MCF 10A (cell line): ENCODE data around the gene SASH1. TPM values are rescaled to one million over a fixed set of nuclear protein-coding genes. Genes with fewer than 3 reads are reported as not detected.
A peak's percentile ranks its signal among the peaks of the same experiment; 100 is the strongest.

Source experiments
- BruUV-seq: library from RNA; stranded (reverse); fragments of 400-500 nt; replicated peaks from 2 replicates; lab custom pipeline; 2021; lab: Mats Ljungman, UMichigan
- CTCF ChIA-PET: fragments of 300-600 bp; sonication (Branson Sonifier 250); formaldehyde crosslinking; extraction: SDS; loops from one replicate; lab custom pipeline; 2021; ENCODE audit warnings: antibody characterized with exemption, inconsistent platforms; lab: Yijun Ruan, JAX
- POLR2A ChIA-PET: fragments of 300-600, 350-650 bp; sonication (Branson Sonifier 250); formaldehyde crosslinking; extraction: SDS; loops from one replicate; lab custom pipeline; 2020; ENCODE audit warnings: antibody characterized with exemption, inconsistent platforms; lab: Yijun Ruan, JAX
- DNase-seq: peaks from one replicate; pipeline ENCODE4 v3.0.0-alpha.2; 2018; ENCODE audit not compliant: unreplicated experiment
- H3K27ac Mint-ChIP-seq: one replicate; pipeline ENCODE4 v1.8.0; 2022; ENCODE audit warnings: mild to moderate bottlenecking, low read depth, mixed read lengths; ENCODE audit not compliant: unreplicated experiment
- H3K27me3 Mint-ChIP-seq: one replicate; pipeline ENCODE4 v1.8.0; 2022; ENCODE audit warnings: mixed read lengths; ENCODE audit not compliant: insufficient read depth, unreplicated experiment
- H3K36me3 Mint-ChIP-seq: one replicate; pipeline ENCODE4 v1.8.0; 2022; ENCODE audit warnings: mild to moderate bottlenecking, moderate library complexity, mixed read lengths; ENCODE audit not compliant: insufficient read depth, unreplicated experiment
- H3K4me1 Mint-ChIP-seq: one replicate; pipeline ENCODE4 v1.8.0; 2022; ENCODE audit warnings: mixed read lengths; ENCODE audit not compliant: insufficient read depth, unreplicated experiment
- H3K4me3 Mint-ChIP-seq: one replicate; pipeline ENCODE4 v1.8.0; 2022; ENCODE audit warnings: mild to moderate bottlenecking, moderate library complexity, mixed read lengths; ENCODE audit not compliant: unreplicated experiment
- H3K9me3 Mint-ChIP-seq: one replicate; pipeline ENCODE4 v1.8.0; 2022; ENCODE audit warnings: mixed read lengths; ENCODE audit not compliant: unreplicated experiment
- CTCF ChIP-seq: fragments of 200-600 bp; IDR thresholded peaks from one replicate; pipeline ENCODE4 v1.8.0; 2022; ENCODE audit warnings: antibody characterized with exemption, mild to moderate bottlenecking; ENCODE audit not compliant: unreplicated experiment
- intact Hi-C: fragments of 100-400 bp; cut with micrococcal nuclease; formaldehyde crosslinking; loops from 2 replicates; pipeline ENCODE4 v1.14.1; 2022
- total RNA-seq: library from RNA; stranded (reverse); gene quantifications from 2 replicates; pipeline ENCODE4 v1.2.3, GENCODE V29; 2022

Gene SASH1
- total RNA-seq, 1 experiment from 2014 or later: 18.4 TPM

DNA sequence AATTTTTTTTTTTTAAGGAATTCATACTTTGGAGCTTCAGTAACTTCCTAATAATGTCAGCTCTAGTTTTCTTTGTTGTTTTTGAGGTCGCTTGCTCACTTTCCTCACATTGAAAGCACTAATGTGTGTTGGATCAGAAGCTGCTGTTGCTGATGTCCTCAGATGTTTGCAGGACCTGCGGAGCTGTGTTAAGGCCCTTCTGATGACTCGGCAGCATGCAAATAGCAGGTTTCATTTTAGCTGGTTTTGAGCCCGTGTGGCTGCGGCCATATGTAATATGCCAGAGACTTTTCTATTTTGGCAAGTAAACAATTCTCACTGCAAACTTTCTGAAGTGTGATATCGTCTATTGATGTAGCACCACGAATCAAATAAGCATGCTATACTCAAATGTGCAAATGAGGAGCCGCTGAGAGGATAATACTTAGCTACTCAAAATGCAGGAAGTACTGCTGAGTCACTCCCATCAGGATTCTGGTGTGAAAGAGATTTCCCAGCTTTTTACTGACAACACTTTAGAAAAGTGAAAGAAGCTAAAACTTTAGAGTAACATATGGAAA lies 187.8 kb downstream of the SASH1 start:
- no TSS peak for BruUV-seq
- no peak for TF ChIP-seq CTCF
- DNase-seq: peak; percentile 38
- Mint-ChIP-seq H3K9me3 (no peaks in the 10 kb centered on the region), H3K4me3 (no peak overlapping the region), H3K27me3 (no peaks in the 10 kb centered on the region), H3K27ac (no peak overlapping the region), H3K4me1 (no peaks in the 10 kb centered on the region), H3K36me3 (peaks cover 59% of the 10 kb centered on the region)
- intact Hi-C loops: no loop called here
- POLR2A ChIA-PET: interaction anchor here (0.5 kb wide), 1 partner anchor 1548 kb away, joined by 3 read pairs; no protein-coding TSS in a partner anchor
- CTCF ChIA-PET: interaction anchor here (0.6 to 1.8 kb wide), 3 partner anchors 28 to 1140 kb away, joined by 3 to 4 read pairs (median 3); no protein-coding TSS in a partner anchor

DNA sequence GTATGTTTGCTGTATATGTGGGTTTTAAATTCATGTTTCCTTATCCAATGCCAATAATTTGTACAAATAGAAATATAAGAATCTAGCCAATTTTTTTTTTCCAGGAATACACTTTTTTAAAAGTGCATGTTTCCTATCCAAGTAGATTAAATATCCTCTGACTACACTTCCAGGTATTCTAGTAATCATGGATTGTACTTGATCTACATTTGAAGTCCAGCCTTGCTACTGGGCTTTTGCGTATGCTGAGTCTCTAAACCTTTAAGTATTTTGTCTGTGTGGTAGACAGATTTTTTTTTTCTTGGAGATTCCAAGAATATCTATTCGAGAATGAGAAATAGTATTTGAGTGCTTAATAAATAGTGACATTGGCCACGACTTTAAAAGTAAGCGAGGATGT lies 188.3 kb downstream of the SASH1 start:
- intact Hi-C loops: no loop called here
- TF ChIP-seq CTCF: no peak
- H3K27me3 Mint-ChIP-seq: no peaks in the 10 kb centered on the region
- no peak overlapping the region for H3K27ac Mint-ChIP-seq
- CTCF ChIA-PET: interaction anchor here (0.6 kb wide), 3 partner anchors 28 to 1140 kb away, joined by 3 to 4 read pairs (median 3); no protein-coding TSS in a partner anchor
- H3K9me3 Mint-ChIP-seq: no peaks in the 10 kb centered on the region
- POLR2A ChIA-PET: interaction anchor here (0.5 kb wide), 1 partner anchor 1548 kb away, joined by 3 read pairs; no protein-coding TSS in a partner anchor
- BruUV-seq: no TSS peak
- no peak for DNase-seq
- peaks cover 59% of the 10 kb centered on the region for H3K36me3 Mint-ChIP-seq
- no peak overlapping the region for H3K4me3 Mint-ChIP-seq
- no peaks in the 10 kb centered on the region for H3K4me1 Mint-ChIP-seq

DNA sequence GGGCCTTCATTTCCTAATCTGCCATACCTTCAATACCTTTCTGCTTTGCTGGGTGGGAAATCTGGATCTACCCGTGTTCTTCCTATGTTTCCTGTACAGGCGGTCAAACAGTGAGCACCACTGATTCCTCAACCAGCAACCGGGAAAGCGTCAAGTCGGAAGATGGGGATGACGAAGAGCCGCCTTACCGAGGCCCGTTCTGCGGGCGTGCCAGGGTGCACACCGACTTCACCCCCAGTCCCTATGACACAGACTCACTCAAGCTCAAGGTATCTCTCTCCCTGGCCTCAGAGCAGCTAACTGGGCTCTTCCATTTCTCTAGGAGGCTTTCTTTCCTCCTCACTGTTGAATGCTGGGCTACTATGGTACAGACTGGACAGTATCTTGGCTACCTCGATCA lies 190.1 kb downstream of the SASH1 start:
- Mint-ChIP-seq H3K4me1 (no peaks in the 10 kb centered on the region), H3K4me3 (no peak overlapping the region), H3K27ac (no peak overlapping the region), H3K27me3 (no peaks in the 10 kb centered on the region), H3K36me3 (peaks cover 46% of the 10 kb centered on the region), H3K9me3 (no peaks in the 10 kb centered on the region)
- POLR2A ChIA-PET: no interaction called here
- no peak for TF ChIP-seq CTCF
- intact Hi-C loops: no loop called here
- BruUV-seq: no TSS peak
- DNase-seq: no peak
- CTCF ChIA-PET: no interaction called here

DNA sequence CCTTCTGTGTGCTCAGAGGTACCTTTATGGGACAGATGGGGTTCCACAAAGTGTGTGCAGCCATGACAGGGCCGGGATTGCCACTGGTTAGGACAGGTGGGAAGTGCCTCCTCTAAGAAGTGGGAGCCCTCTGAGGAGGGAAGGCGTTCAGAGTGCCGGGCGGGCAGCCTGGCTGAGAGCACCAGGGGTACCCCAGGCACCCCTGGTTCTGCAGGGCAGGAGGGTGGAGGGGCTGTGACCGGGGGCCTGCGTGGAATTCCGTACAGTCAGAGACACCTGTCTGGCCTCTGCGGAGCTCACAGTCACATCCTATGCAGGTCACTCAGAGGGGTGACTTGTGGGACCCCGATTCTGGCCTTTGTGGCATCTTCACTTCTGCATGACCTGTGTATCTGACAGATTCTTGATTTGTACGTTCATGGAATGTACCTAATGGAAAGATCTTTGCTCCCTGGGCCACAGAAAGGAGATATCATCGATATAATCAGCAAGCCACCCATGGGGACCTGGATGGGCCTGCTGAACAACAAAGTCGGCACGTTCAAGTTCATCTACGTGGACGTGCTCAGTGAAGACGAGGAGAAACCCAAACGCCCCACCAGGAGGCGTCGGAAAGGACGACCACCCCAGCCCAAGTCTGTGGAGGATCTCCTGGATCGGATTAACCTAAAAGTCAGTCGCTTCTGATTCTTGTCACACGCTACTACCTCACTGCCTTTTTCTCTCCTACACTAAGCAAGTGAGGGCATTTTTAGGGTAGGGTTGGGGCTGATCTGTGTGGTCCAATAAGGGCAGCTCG lies 190.9 kb downstream of the SASH1 start:
- Mint-ChIP-seq H3K27me3 (no peaks in the 10 kb centered on the region), H3K27ac (no peak overlapping the region), H3K36me3 (peaks cover 48% of the 10 kb centered on the region), H3K4me1 (no peaks in the 10 kb centered on the region), H3K9me3 (no peaks in the 10 kb centered on the region), H3K4me3 (no peak overlapping the region)
- no peak for TF ChIP-seq CTCF
- intact Hi-C loops: no loop called here
- no peak for DNase-seq
- CTCF ChIA-PET: interaction anchor here (0.5 to 1.2 kb wide), 4 partner anchors 10 to 1590 kb away, joined by 3 to 5 read pairs (median 4); no protein-coding TSS in a partner anchor
- BruUV-seq: no TSS peak
- POLR2A ChIA-PET: no interaction called here
